Measurements from ENCODE around the gene SAP25.
"Not testable (repeated sequence)": the region's sequence is repeated elsewhere in the genome, so short reads cannot be mapped to it uniquely, and the experiment has no call there.

Gene SAP25

GRCh38 chr7:100561491-100562194 lies 12.1 kb downstream of the SAP25 start:
- no peak for TF ChIP-seq CTCF (IDR thresholded peaks at IDR 0.05; ENCODE audit: low read depth, low read length)
- Histone ChIP-seq H3K27me3 (no peaks in the 10 kb centered on the region), H3K9me3 (no peaks in the 10 kb centered on the region), H3K36me3 (no peaks in the 10 kb centered on the region), H3K4me1 (no peaks in the 10 kb centered on the region), H3K4me3 (ENCODE audit: low read depth, low read length) (no peak overlapping the region)
- no peak for DNase-seq

DNA sequence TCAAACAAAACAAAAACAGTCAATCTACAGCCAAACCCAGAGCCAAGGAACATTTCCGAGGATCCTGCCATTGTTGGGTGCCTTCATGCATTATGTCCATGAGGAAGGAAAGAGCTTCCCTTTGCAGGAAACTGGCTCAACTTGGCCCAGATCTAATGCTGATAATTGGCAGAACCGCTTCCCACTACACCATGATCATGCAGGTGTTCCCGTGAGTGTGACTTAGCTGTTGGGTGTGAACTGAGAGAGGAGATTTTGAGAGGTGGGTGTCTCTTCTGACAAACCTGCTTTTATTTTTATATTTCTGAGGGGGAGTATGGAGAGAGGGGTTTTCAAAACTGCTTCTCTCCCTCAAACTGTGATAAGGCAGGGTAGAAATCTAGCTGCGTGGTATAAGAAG lies 14.6 kb downstream of the SAP25 start:
- no peaks in the 10 kb centered on the region for H3K9me3 ChIP-seq
- no peak for DNase-seq
- H3K4me3 ChIP-seq (ENCODE audit: low read depth, low read length), result no peak overlapping the region
- H3K27me3 ChIP-seq, result no peaks in the 10 kb centered on the region
- no peaks in the 10 kb centered on the region for H3K4me1 ChIP-seq
- no peak for TF ChIP-seq CTCF (IDR thresholded peaks at IDR 0.05; ENCODE audit: low read depth, low read length)
- H3K36me3 ChIP-seq, result peaks cover 11% of the 10 kb centered on the region

DNA sequence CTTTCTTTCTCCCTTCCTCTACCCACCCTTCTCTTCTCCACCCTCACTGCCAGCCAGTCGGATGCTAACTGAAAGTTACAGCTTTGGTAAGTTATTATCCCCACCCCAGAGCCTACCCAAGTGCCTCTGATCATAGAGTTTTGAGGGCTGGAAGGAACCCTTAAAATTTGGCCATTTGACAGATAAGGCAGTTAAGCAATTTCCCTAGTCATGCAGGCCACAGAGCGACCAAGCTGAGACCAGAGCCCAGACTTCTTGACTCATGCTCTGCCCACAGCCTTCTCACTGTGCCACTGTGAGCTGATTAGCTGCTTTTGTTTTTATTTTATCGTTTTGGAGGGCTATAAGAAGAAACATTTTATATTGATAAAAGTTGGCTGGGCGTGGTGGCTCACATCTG lies 17.2 kb downstream of the SAP25 start:
- DNase-seq, result no peak
- no peaks in the 10 kb centered on the region for H3K27me3 ChIP-seq
- no peak overlapping the region for H3K4me3 ChIP-seq (ENCODE audit: low read depth, low read length)
- no peaks in the 10 kb centered on the region for H3K4me1 ChIP-seq
- TF ChIP-seq CTCF (IDR thresholded peaks at IDR 0.05; ENCODE audit: low read depth, low read length), result no peak
- H3K9me3 ChIP-seq, result no peaks in the 10 kb centered on the region
- peaks cover 16% of the 10 kb centered on the region for H3K36me3 ChIP-seq

- Histone ChIP-seq H3K27me3 (no peaks in the 10 kb centered on the region), H3K4me1 (no peaks in the 10 kb centered on the region), H3K36me3 (peaks cover 16% of the 10 kb centered on the region), H3K9me3 (no peaks in the 10 kb centered on the region), H3K4me3 (ENCODE audit: low read depth, low read length) (no peak overlapping the region)
- no peak for DNase-seq
- TF ChIP-seq CTCF (IDR thresholded peaks at IDR 0.05; ENCODE audit: low read depth, low read length), result no peak
These were observed 18.0 kb downstream of the SAP25 start for GRCh38 chr7:100555701-100556100.

GRCh38 chr7:100553032-100553431 lies 20.7 kb downstream of the SAP25 start:
- Histone ChIP-seq H3K9me3 (no peaks in the 10 kb centered on the region), H3K4me1 (no peaks in the 10 kb centered on the region), H3K27me3 (no peaks in the 10 kb centered on the region), H3K36me3 (peaks cover 20% of the 10 kb centered on the region), H3K4me3 (ENCODE audit: low read depth, low read length) (no peak overlapping the region)
- no peak for DNase-seq
- TF ChIP-seq CTCF (IDR thresholded peaks at IDR 0.05; ENCODE audit: low read depth, low read length), result no peak

GRCh38 chr7:100552532-100552931 lies 21.2 kb downstream of the SAP25 start:
- Histone ChIP-seq H3K27me3 (no peaks in the 10 kb centered on the region), H3K36me3 (peaks cover 20% of the 10 kb centered on the region), H3K4me1 (no peaks in the 10 kb centered on the region), H3K4me3 (ENCODE audit: low read depth, low read length) (no peak overlapping the region), H3K9me3 (no peaks in the 10 kb centered on the region)
- DNase-seq, result no peak
- TF ChIP-seq CTCF (IDR thresholded peaks at IDR 0.05; ENCODE audit: low read depth, low read length), result no peak

DNA sequence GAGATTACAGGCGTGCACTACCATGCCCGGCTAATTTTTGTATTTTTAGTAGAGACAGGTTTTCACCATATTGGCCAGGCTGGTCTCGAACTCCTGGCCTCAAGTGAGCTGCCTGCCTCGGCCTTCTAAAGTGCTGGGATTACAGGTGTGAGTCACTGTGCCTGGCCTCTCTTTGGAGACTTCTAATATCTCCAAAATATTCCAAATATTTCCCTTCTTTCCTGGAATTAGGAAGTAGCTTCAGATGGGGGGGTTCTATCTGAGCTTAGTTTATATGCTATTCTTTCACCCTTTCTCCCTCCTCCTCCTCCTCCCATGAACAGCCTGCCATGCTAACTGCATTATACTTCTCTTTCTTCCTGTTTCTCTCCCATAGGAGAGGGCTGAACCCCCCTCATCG lies 25.3 kb downstream of the SAP25 start:
- peaks cover 22% of the 10 kb centered on the region for H3K4me1 ChIP-seq
- H3K27me3 ChIP-seq; H3K36me3 ChIP-seq; DNase-seq; H3K4me3 ChIP-seq (ENCODE audit: low read depth, low read length); H3K9me3 ChIP-seq: not testable (repeated sequence)

Measured in BE2C (cell line).